Neural cell (in vitro differentiated cells): Measurements from ENCODE around the gene NXNL2. TPM values are rescaled to one million over a fixed set of nuclear protein-coding genes. Genes with fewer than 3 reads are reported as not detected.

Source experiments
- H2AFZ ChIP-seq: fragments of 200-600, 300-800 bp; sonication (generic), shearing (Covaris generic); 2 replicates; pipeline ENCODE4 v1.6.0; 2014; ENCODE audit warnings: low read depth, mild to moderate bottlenecking, antibody characterized with exemption, low read length, moderate library complexity
- H3F3A ChIP-seq: fragments of 200-600 bp; shearing (Covaris generic); 2 replicates; pipeline ENCODE4 v1.6.1; 2016; ENCODE audit warnings: mild to moderate bottlenecking, moderate library complexity, mixed read lengths, antibody characterized with exemption, low read length; ENCODE audit not compliant: insufficient read depth, poor library complexity, severe bottlenecking
- H3K27ac ChIP-seq: fragments of 200-600, 300-800 bp; sonication (generic), shearing (Covaris generic); 2 replicates; pipeline ENCODE4 v1.5.1; 2014; ENCODE audit warnings: mild to moderate bottlenecking, low read length, moderate library complexity
- H3K27me3 ChIP-seq: fragments of 300-800, 200-600 bp; sonication (generic), shearing (Covaris generic); 2 replicates; pipeline ENCODE4 v1.6.0; 2014; ENCODE audit warnings: mild to moderate bottlenecking, low read depth, low read length, moderate library complexity; ENCODE audit not compliant: insufficient read depth
- H3K36me3 ChIP-seq: fragments of 300-800, 200-600 bp; sonication (generic), shearing (Covaris generic); 2 replicates; pipeline ENCODE4 v1.5.1; 2014; ENCODE audit warnings: mild to moderate bottlenecking, antibody characterized with exemption, low read length, moderate library complexity; ENCODE audit not compliant: insufficient read depth
- H3K4me2 ChIP-seq: fragments of 300-800, 200-600 bp; sonication (generic), shearing (Covaris generic); 2 replicates; pipeline ENCODE4 v1.6.0; 2014; ENCODE audit warnings: mild to moderate bottlenecking, low read length
- H3K4me3 ChIP-seq: fragments of 300-800, 200-600 bp; sonication (generic), shearing (Covaris generic); 2 replicates; pipeline ENCODE4 v1.5.1; 2014; ENCODE audit warnings: mild to moderate bottlenecking, low read length, moderate library complexity
- H3K79me2 ChIP-seq: fragments of 200-600 bp; shearing (Covaris generic); replicated peaks from 2 replicates; pipeline ENCODE4 v1.6.0; 2014; ENCODE audit warnings: mild to moderate bottlenecking, low read length, moderate library complexity; ENCODE audit not compliant: insufficient read depth
- H3K9ac ChIP-seq: fragments of 300-800, 200-600 bp; sonication (generic), shearing (Covaris generic); 2 replicates; pipeline ENCODE4 v1.6.1; 2016; ENCODE audit warnings: mild to moderate bottlenecking, low read length, mixed read lengths
- H3K9me2 ChIP-seq: fragments of 200-600 bp; shearing (Covaris generic); 2 replicates; pipeline ENCODE4 v1.6.1; 2016; ENCODE audit warnings: mild to moderate bottlenecking, low read length, mixed read lengths; ENCODE audit not compliant: insufficient read depth
- H3K9me3 ChIP-seq: fragments of 200-600, 300-800 bp; sonication (generic), shearing (Covaris generic); 2 replicates; pipeline ENCODE4 v1.6.1; 2016; ENCODE audit warnings: mild to moderate bottlenecking, mixed run types, low read length, moderate library complexity, mixed read lengths
- H4K20me1 ChIP-seq: fragments of 200-600 bp; shearing (Covaris generic); 2 replicates; pipeline ENCODE4 v1.6.1; 2016; ENCODE audit warnings: mild to moderate bottlenecking, mixed run types; ENCODE audit not compliant: insufficient read depth
- EP300 ChIP-seq: fragments of 450-650 bp; conservative IDR thresholded peaks from 2 replicates; pipeline ENCODE4 v1.6.1; 2014; ENCODE audit warnings: antibody characterized with exemption, mild to moderate bottlenecking, moderate library complexity; ENCODE audit not compliant: poor library complexity, severe bottlenecking
- EZH2 ChIP-seq: fragments of 200-600, 300-800 bp; shearing (Covaris generic), sonication (generic); IDR thresholded peaks from 2 replicates; pipeline ENCODE4 v1.6.1; 2014; ENCODE audit warnings: antibody characterized with exemption, low read length, borderline replicate concordance, mild to moderate bottlenecking; ENCODE audit not compliant: insufficient read depth, poor library complexity, severe bottlenecking
- MXI1 ChIP-seq: fragments of 450-650 bp; conservative IDR thresholded peaks from 2 replicates; pipeline ENCODE4 v1.6.1; 2014; ENCODE audit warnings: antibody characterized with exemption, mild to moderate bottlenecking; ENCODE audit not compliant: poor library complexity, severe bottlenecking
- POLR2AphosphoS5 ChIP-seq: IDR thresholded peaks from 2 replicates; pipeline ENCODE4 v1.6.1; 2012
- RAD21 ChIP-seq: fragments of 450-650 bp; conservative IDR thresholded peaks from 2 replicates; pipeline ENCODE4 v1.6.1; 2014; ENCODE audit warnings: antibody characterized with exemption, mild to moderate bottlenecking, moderate library complexity
- SMC3 ChIP-seq: fragments of 450-650 bp; conservative IDR thresholded peaks from 2 replicates; pipeline ENCODE4 v1.6.1; 2014; ENCODE audit warnings: antibody characterized with exemption, mild to moderate bottlenecking, moderate library complexity; ENCODE audit not compliant: poor library complexity
- TAF1 ChIP-seq: IDR thresholded peaks from 2 replicates; pipeline ENCODE4 v1.6.1; 2012; ENCODE audit warnings: low read depth
- polyA plus RNA-seq: library from polyadenylated mRNA; depleted of rRNA; stranded (reverse); fragments of >200 nt; gene quantifications from 2 replicates; pipeline ENCODE4 v1.2.3, GENCODE V29; 2014
- TF ChIP-seq, protein P1 (sequence below): IDR thresholded peaks from 2 replicates; pipeline ENCODE4 v1.6.1; 2012; ENCODE audit warnings: borderline replicate concordance
- TF ChIP-seq, protein P2 (sequence below): fragments of 450-650 bp; IDR thresholded peaks from 2 replicates; pipeline ENCODE4 v1.5.1; 2014; ENCODE audit warnings: antibody characterized with exemption, mild to moderate bottlenecking, moderate library complexity; ENCODE audit not compliant: poor library complexity, severe bottlenecking

Gene NXNL2
- polyA plus RNA-seq, 1 donor from 2014 or later: 0.51 TPM

DNA sequence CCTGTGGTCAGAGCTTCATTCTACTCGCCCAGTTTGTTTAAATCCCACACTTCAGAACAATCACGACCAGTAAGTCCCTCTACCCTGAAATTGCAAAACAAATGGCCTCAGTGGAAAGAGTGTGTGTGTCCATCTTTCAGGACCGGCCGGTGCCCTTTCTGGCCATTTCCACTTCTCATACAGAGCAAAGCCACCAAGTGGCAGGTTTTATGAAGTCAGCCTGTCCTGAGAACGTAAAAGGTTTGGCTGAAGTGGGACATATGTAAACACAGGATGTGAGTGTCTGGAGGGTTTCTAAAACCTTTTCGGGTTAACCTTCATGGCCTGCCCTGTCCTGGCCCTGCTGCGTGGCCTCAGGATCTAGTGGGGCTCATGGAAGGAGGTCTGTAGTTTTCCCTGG lies 24.7 kb downstream of the NXNL2 start:
- no peak overlapping the region for H3K27ac ChIP-seq
- no peaks in the 10 kb centered on the region for H3F3A ChIP-seq
- H3K4me2 ChIP-seq: no peak overlapping the region
- H4K20me1 ChIP-seq: no peaks in the 10 kb centered on the region
- H3K36me3 ChIP-seq: no peaks in the 10 kb centered on the region
- no peak overlapping the region for H2AFZ ChIP-seq
- no peak for TF ChIP-seq SMC3
- TF ChIP-seq EP300: no peak
- TF ChIP-seq, protein P1, sequence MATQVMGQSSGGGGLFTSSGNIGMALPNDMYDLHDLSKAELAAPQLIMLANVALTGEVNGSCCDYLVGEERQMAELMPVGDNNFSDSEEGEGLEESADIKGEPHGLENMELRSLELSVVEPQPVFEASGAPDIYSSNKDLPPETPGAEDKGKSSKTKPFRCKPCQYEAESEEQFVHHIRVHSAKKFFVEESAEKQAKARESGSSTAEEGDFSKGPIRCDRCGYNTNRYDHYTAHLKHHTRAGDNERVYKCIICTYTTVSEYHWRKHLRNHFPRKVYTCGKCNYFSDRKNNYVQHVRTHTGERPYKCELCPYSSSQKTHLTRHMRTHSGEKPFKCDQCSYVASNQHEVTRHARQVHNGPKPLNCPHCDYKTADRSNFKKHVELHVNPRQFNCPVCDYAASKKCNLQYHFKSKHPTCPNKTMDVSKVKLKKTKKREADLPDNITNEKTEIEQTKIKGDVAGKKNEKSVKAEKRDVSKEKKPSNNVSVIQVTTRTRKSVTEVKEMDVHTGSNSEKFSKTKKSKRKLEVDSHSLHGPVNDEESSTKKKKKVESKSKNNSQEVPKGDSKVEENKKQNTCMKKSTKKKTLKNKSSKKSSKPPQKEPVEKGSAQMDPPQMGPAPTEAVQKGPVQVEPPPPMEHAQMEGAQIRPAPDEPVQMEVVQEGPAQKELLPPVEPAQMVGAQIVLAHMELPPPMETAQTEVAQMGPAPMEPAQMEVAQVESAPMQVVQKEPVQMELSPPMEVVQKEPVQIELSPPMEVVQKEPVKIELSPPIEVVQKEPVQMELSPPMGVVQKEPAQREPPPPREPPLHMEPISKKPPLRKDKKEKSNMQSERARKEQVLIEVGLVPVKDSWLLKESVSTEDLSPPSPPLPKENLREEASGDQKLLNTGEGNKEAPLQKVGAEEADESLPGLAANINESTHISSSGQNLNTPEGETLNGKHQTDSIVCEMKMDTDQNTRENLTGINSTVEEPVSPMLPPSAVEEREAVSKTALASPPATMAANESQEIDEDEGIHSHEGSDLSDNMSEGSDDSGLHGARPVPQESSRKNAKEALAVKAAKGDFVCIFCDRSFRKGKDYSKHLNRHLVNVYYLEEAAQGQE: no peak
- TF ChIP-seq, protein P2, sequence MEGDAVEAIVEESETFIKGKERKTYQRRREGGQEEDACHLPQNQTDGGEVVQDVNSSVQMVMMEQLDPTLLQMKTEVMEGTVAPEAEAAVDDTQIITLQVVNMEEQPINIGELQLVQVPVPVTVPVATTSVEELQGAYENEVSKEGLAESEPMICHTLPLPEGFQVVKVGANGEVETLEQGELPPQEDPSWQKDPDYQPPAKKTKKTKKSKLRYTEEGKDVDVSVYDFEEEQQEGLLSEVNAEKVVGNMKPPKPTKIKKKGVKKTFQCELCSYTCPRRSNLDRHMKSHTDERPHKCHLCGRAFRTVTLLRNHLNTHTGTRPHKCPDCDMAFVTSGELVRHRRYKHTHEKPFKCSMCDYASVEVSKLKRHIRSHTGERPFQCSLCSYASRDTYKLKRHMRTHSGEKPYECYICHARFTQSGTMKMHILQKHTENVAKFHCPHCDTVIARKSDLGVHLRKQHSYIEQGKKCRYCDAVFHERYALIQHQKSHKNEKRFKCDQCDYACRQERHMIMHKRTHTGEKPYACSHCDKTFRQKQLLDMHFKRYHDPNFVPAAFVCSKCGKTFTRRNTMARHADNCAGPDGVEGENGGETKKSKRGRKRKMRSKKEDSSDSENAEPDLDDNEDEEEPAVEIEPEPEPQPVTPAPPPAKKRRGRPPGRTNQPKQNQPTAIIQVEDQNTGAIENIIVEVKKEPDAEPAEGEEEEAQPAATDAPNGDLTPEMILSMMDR: no peak
- no peaks in the 10 kb centered on the region for H3K79me2 ChIP-seq
- no peaks in the 10 kb centered on the region for H3K9me3 ChIP-seq
- H3K9me2 ChIP-seq: no peaks in the 10 kb centered on the region
- H3K9ac ChIP-seq: no peak overlapping the region
- no peaks in the 10 kb centered on the region for H3K27me3 ChIP-seq
- no peak overlapping the region for H3K4me3 ChIP-seq

DNA sequence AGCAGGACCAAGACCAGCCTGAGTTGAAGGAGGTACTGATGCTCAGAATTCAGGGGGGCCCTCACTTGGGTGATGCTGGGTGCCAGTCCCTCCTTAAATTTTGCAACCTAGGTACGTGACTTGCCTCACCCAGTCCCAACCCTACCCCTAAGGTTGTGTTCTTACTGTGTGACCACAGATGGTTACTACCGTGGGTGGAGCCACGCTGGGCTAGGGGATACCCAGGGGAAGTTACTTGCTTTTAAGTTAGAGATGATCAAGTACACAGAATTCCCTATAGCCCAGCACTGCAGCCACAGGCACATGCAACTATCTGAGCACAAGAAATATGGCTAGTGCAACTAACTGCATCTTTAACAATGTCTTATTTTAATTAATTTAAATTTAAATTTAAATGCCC lies 32.9 kb downstream of the NXNL2 start:
- TF ChIP-seq, protein P1: no peak
- no peak for TF ChIP-seq POLR2AphosphoS5
- TF ChIP-seq EZH2: no peak
- no peak for TF ChIP-seq EP300
- TF ChIP-seq RAD21: no peak
- no peak for TF ChIP-seq TAF1
- TF ChIP-seq, protein P2: no peak
- no peak for TF ChIP-seq MXI1
- TF ChIP-seq SMC3: no peak
- Histone ChIP-seq H3K9me2 (no peaks in the 10 kb centered on the region), H3K4me2 (no peak overlapping the region)

More for the DNA sequence above, 32.9 kb downstream of the NXNL2 start:
- H3F3A ChIP-seq: no peaks in the 10 kb centered on the region
- H4K20me1 ChIP-seq: no peaks in the 10 kb centered on the region
- no peaks in the 10 kb centered on the region for H3K36me3 ChIP-seq
- no peak overlapping the region for H3K9ac ChIP-seq
- H3K4me3 ChIP-seq: no peak overlapping the region
- H3K9me3 ChIP-seq: no peaks in the 10 kb centered on the region
- no peaks in the 10 kb centered on the region for H3K27me3 ChIP-seq
- no peak overlapping the region for H2AFZ ChIP-seq
- no peaks in the 10 kb centered on the region for H3K79me2 ChIP-seq
- no peak overlapping the region for H3K27ac ChIP-seq
